HCT116 (cell line): ENCODE results near the gene APBA1. TPM values are rescaled to one million over a fixed set of nuclear protein-coding genes. Genes with fewer than 3 reads are reported as not detected.

Experiments
- ATAC-seq: fragments of 200-7000 bp; cut with Tn5 transposase; 2 replicates; pipeline ENCODE4 v1.9.1; 2020; ENCODE audit warnings: mild to moderate bottlenecking, moderate library complexity
- BruUV-seq: library from RNA; stranded (reverse); fragments of 400-500 nt; replicated peaks from 2 replicates; lab custom pipeline; 2021; lab: Mats Ljungman, UMichigan
- CTCF ChIA-PET: fragments of 300-600 bp; sonication (Branson Sonifier 250); formaldehyde crosslinking; loops from one replicate; lab custom pipeline; 2021; ENCODE audit warnings: antibody characterized with exemption; lab: Charles Lee
- POLR2A ChIA-PET: fragments of 300-600, 350-600 bp; sonication (Branson Sonifier 250); formaldehyde crosslinking; loops from one replicate; lab custom pipeline; 2021; ENCODE audit warnings: antibody characterized with exemption; lab: Charles Lee
- RAD21 ChIA-PET, 2 experiments: fragments of 300-600 bp; sonication (Branson Sonifier 250); formaldehyde crosslinking; loops; one replicate each; lab custom pipeline; 2023; ENCODE audit warnings: low total read pairs in 2 of 2; ENCODE audit not compliant: uncharacterized antibody in 2 of 2, unreplicated experiment in 2 of 2, low non-redundant PET in 1 of 2; lab: Charles Lee
- DNase-seq: peaks from one replicate; pipeline ENCODE4 v3.0.0-alpha.2; 2010; ENCODE audit warnings: low read depth, low spot score
- H2AFZ ChIP-seq: fragments of 200-600 bp; shearing (Covaris generic), sonication (generic); 2 replicates; pipeline ENCODE4 v1.6.1; 2017; ENCODE audit warnings: low read depth, mixed run types, mixed read lengths, antibody characterized with exemption, low read length; ENCODE audit not compliant: poor library complexity, severe bottlenecking
- H3K27ac ChIP-seq: 2 replicates; pipeline ENCODE4 v1.5.1; 2012; ENCODE audit warnings: low read depth, low read length
- H3K27me3 ChIP-seq: fragments of 200-600 bp; sonication (generic); 2 replicates; pipeline ENCODE4 v1.6.1; 2016; ENCODE audit warnings: mixed run types, low read length, mixed read lengths; ENCODE audit not compliant: insufficient read depth
- H3K36me3 ChIP-seq, 2 experiments: fragments of 200-500 bp in 1 of 2; fragments of 200-600 bp in 1 of 2; sonication (Bioruptor generic) in 1 of 2; sonication (generic) in 1 of 2; 2 replicates each; pipeline versions ENCODE4 v1.5.1 to v1.6.1; 2014 to 2016; ENCODE audit warnings: low read length in 2 of 2, inconsistent platforms in 1 of 2, mixed read lengths in 1 of 2, mixed run types in 1 of 2; ENCODE audit not compliant: insufficient read depth in 2 of 2, control insufficient read depth in 1 of 2
- H3K4me1 ChIP-seq, 2 experiments: fragments of 200-600 bp in 1 of 2; sonication (generic) in 1 of 2; 2 replicates each; pipeline versions ENCODE4 v1.5.1 to v1.6.1; 2012 to 2017; ENCODE audit warnings: low read length in 2 of 2, inconsistent platforms in 1 of 2, mild to moderate bottlenecking in 1 of 2, mixed read lengths in 1 of 2, mixed run types in 1 of 2, moderate library complexity in 1 of 2; ENCODE audit not compliant: insufficient read depth in 2 of 2, control insufficient read depth in 1 of 2
- H3K4me2 ChIP-seq: fragments of 200-600 bp; sonication (generic); 2 replicates; pipeline ENCODE4 v1.6.1; 2017; ENCODE audit warnings: mixed run types, low read length, mixed read lengths
- H3K4me3 ChIP-seq, 2 experiments: fragments of 200-600 bp in 1 of 2; sonication (generic) in 1 of 2; replicated peaks in 1 of 2; 2 replicates each; pipeline ENCODE4 v1.5.1; 2011 to 2016; ENCODE audit warnings: low read length in 2 of 2, control low read depth in 1 of 2, low read depth in 1 of 2, mild to moderate bottlenecking in 1 of 2, mixed read lengths in 1 of 2, mixed run types in 1 of 2
- H3K79me2 ChIP-seq: fragments of 200-600 bp; sonication (generic); 2 replicates; pipeline ENCODE4 v1.6.1; 2017; ENCODE audit warnings: mild to moderate bottlenecking, mixed run types, low read length, moderate library complexity, mixed read lengths; ENCODE audit not compliant: insufficient read depth
- H3K9ac ChIP-seq: fragments of 200-600 bp; sonication (generic); 2 replicates; pipeline ENCODE4 v1.6.1; 2016; ENCODE audit warnings: low read length, mixed read lengths
- H3K9me2 ChIP-seq: fragments of 200-600 bp; sonication (generic), shearing (Covaris generic); 2 replicates; pipeline ENCODE4 v1.6.1; 2017; ENCODE audit warnings: mixed run types, mild to moderate bottlenecking, moderate library complexity; ENCODE audit not compliant: insufficient read depth
- H3K9me3 ChIP-seq, 2 experiments: fragments of 200-500 bp in 1 of 2; fragments of 200-600 bp in 1 of 2; sonication (Bioruptor generic) in 1 of 2; sonication (generic) in 1 of 2; 2 replicates each; pipeline ENCODE4 v1.6.1; 2014 to 2017; ENCODE audit warnings: low read length in 2 of 2, mixed read lengths in 2 of 2, inconsistent platforms in 1 of 2, low read depth in 1 of 2, mild to moderate bottlenecking in 1 of 2, mixed run types in 1 of 2, moderate library complexity in 1 of 2; ENCODE audit not compliant: control insufficient read depth in 1 of 2, insufficient read depth in 1 of 2
- H4K20me1 ChIP-seq: fragments of 200-600 bp; sonication (generic), shearing (Covaris generic); 2 replicates; pipeline ENCODE4 v1.6.1; 2017; ENCODE audit warnings: mixed run types, mild to moderate bottlenecking, moderate library complexity; ENCODE audit not compliant: insufficient read depth
- CEBPB ChIP-seq: IDR thresholded peaks from 2 replicates; pipeline ENCODE4 v1.6.1; 2012; ENCODE audit warnings: low read depth
- EGR1 ChIP-seq: IDR thresholded peaks from 2 replicates; pipeline ENCODE4 v1.6.1; 2012; ENCODE audit warnings: low read depth
- ELF1 ChIP-seq: IDR thresholded peaks from 2 replicates; pipeline ENCODE4 v1.6.1; 2012; ENCODE audit warnings: low read depth, borderline replicate concordance
- EZH2 ChIP-seq: fragments of 200-600 bp; sonication (generic); IDR thresholded peaks from 2 replicates; pipeline ENCODE4 v1.6.1; 2017; ENCODE audit warnings: antibody characterized with exemption, mixed run types
- FOSL1 ChIP-seq: IDR thresholded peaks from 2 replicates; pipeline ENCODE4 v1.6.1; 2012; ENCODE audit warnings: low read depth
- POLR2AphosphoS5 ChIP-seq: IDR thresholded peaks from 2 replicates; pipeline ENCODE4 v1.6.1; 2011; ENCODE audit warnings: mild to moderate bottlenecking, low read depth, low read length, moderate library complexity
- YY1 ChIP-seq: IDR thresholded peaks from 2 replicates; pipeline ENCODE4 v1.6.1; 2011; ENCODE audit warnings: low read length, low read depth, moderate library complexity, mild to moderate bottlenecking; ENCODE audit not compliant: insufficient replicate concordance; ENCODE audit errors: extremely low read depth
- intact Hi-C: fragments of 100-400 bp; cut with micrococcal nuclease; formaldehyde crosslinking; loops from 2 replicates; pipeline ENCODE4 v1.10.0; 2022
- total RNA-seq: library from RNA; stranded (reverse); gene quantifications from one replicate; pipeline ENCODE4 v1.2.1, GENCODE V29; 2021; ENCODE audit not compliant: unreplicated experiment
- TF ChIP-seq, protein P1 (sequence below): IDR thresholded peaks from 2 replicates; pipeline ENCODE4 v1.6.1; 2012; ENCODE audit warnings: low read depth
- TF ChIP-seq, protein P2 (sequence below): IDR thresholded peaks from 2 replicates; pipeline ENCODE4 v1.6.1; 2011; ENCODE audit warnings: mild to moderate bottlenecking, low read length, moderate library complexity; ENCODE audit not compliant: insufficient replicate concordance; ENCODE audit errors: extremely low read depth

APBA1 gene
- total RNA-seq, 1 experiment from 2014 or later: 0.20 TPM

DNA sequence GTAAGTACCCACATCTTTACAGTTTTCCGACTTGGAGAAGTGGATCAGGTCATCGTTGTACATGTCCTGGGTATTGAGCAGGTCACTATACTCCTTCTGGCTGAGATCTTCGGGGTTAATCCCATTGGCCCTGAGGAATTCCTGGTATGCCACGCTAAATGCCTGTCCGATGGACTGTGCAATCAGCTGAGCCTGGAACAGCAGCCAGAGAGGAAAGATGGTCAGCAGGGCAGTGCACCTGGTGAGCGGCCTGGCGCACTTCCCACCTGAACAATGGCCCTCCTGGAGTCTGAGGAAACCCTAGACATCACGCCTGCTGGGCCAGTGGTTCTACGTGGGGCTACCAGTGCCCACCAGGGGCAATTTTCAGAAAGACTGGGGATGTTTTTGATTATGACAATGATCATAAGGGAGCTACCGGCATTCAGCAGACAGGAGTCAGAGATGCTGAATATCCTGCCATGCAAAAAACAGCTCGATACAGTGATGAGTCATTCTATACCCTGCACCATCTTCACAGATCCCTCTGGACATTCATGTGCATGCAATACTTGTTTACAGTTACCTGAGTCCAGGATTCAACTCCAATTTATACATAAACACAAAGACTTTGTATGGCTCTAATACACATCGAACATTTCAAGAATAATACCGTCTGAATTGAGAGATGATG, 219.9 kb downstream of the APBA1 start:
- H4K20me1 ChIP-seq: no peaks in the 10 kb centered on the region
- no peak for DNase-seq
- H3K27ac ChIP-seq: no peak overlapping the region
- H3K9ac ChIP-seq: no peak overlapping the region
- no peaks in the 10 kb centered on the region for H3K4me1 ChIP-seq
- TF ChIP-seq, protein P1, sequence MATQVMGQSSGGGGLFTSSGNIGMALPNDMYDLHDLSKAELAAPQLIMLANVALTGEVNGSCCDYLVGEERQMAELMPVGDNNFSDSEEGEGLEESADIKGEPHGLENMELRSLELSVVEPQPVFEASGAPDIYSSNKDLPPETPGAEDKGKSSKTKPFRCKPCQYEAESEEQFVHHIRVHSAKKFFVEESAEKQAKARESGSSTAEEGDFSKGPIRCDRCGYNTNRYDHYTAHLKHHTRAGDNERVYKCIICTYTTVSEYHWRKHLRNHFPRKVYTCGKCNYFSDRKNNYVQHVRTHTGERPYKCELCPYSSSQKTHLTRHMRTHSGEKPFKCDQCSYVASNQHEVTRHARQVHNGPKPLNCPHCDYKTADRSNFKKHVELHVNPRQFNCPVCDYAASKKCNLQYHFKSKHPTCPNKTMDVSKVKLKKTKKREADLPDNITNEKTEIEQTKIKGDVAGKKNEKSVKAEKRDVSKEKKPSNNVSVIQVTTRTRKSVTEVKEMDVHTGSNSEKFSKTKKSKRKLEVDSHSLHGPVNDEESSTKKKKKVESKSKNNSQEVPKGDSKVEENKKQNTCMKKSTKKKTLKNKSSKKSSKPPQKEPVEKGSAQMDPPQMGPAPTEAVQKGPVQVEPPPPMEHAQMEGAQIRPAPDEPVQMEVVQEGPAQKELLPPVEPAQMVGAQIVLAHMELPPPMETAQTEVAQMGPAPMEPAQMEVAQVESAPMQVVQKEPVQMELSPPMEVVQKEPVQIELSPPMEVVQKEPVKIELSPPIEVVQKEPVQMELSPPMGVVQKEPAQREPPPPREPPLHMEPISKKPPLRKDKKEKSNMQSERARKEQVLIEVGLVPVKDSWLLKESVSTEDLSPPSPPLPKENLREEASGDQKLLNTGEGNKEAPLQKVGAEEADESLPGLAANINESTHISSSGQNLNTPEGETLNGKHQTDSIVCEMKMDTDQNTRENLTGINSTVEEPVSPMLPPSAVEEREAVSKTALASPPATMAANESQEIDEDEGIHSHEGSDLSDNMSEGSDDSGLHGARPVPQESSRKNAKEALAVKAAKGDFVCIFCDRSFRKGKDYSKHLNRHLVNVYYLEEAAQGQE: no peak
- TF ChIP-seq POLR2AphosphoS5 (no peak), ELF1 (no peak)
- no peaks in the 10 kb centered on the region for H3K79me2 ChIP-seq
- H3K27me3 ChIP-seq: peaks cover 38% of the 10 kb centered on the region
- no peak overlapping the region for H2AFZ ChIP-seq
- CTCF ChIA-PET: no interaction called here
- intact Hi-C loops: no loop called here
- H3K4me2 ChIP-seq: no peak overlapping the region
- no peaks in the 10 kb centered on the region for H3K9me2 ChIP-seq
- no TSS peak for BruUV-seq
- RAD21 ChIA-PET: no interaction called here
- no peak for ATAC-seq
- no peaks in the 10 kb centered on the region for H3K36me3 ChIP-seq
- H3K9me3 ChIP-seq: no peaks in the 10 kb centered on the region
- POLR2A ChIA-PET: no interaction called here
- H3K4me3 ChIP-seq: no peak overlapping the region

DNA sequence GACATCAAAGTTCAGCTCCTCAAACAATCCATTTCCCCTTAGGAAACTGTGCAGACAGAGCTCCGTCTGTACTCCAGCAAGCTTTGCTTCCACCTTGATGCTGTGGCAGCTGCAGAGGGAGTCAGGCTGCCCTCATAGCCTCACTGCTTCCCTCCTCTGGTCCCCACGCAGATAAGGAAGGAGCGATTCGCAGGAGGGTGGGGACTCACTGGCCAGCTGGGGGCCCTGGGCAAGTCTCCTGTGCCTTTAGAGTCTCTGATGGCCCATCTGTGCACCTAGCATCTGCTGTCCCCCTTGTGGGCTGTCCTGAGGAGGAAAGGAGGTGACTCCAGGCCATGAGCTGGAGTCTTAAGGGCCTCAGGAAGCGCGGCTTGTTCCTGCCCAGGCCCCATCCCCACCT, 225.7 kb downstream of the APBA1 start:
- Histone ChIP-seq H3K27ac (no peak overlapping the region), H4K20me1 (no peaks in the 10 kb centered on the region), H3K27me3 (peaks cover 41% of the 10 kb centered on the region), H2AFZ (no peak overlapping the region), H3K4me3 (no peak overlapping the region), H3K9ac (no peak overlapping the region), H3K4me2 (no peak overlapping the region), H3K79me2 (no peaks in the 10 kb centered on the region), H3K9me2 (no peaks in the 10 kb centered on the region), H3K4me1 (no peaks in the 10 kb centered on the region), H3K9me3 (no peaks in the 10 kb centered on the region), H3K36me3 (no peaks in the 10 kb centered on the region)
- ChIA-PET CTCF (no interaction called here), POLR2A (no interaction called here), RAD21 (no interaction called here)
- BruUV-seq: no TSS peak
- no peak for DNase-seq
- intact Hi-C loops: no loop called here
- no peak for ATAC-seq
- TF ChIP-seq CEBPB (no peak), EGR1 (no peak), POLR2AphosphoS5 (no peak), FOSL1 (no peak), YY1 (no peak), EZH2 (no peak)
- TF ChIP-seq, protein P1: no peak
- TF ChIP-seq, protein P2, sequence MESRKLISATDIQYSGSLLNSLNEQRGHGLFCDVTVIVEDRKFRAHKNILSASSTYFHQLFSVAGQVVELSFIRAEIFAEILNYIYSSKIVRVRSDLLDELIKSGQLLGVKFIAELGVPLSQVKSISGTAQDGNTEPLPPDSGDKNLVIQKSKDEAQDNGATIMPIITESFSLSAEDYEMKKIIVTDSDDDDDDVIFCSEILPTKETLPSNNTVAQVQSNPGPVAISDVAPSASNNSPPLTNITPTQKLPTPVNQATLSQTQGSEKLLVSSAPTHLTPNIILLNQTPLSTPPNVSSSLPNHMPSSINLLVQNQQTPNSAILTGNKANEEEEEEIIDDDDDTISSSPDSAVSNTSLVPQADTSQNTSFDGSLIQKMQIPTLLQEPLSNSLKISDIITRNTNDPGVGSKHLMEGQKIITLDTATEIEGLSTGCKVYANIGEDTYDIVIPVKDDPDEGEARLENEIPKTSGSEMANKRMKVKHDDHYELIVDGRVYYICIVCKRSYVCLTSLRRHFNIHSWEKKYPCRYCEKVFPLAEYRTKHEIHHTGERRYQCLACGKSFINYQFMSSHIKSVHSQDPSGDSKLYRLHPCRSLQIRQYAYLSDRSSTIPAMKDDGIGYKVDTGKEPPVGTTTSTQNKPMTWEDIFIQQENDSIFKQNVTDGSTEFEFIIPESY: no peak
